CD8-positive, alpha-beta memory T cell (primary cell): ENCODE measurements around the gene TXNIP. TPM values are rescaled to one million over a fixed set of nuclear protein-coding genes. Genes with fewer than 3 reads are reported as not detected.

Experiments used
- CTCF ChIA-PET: fragments of 350-600 bp; sonication (Branson Sonifier 250); formaldehyde crosslinking; loops from one replicate; lab custom pipeline; 2021; ENCODE audit warnings: antibody characterized with exemption; lab: Charles Lee
- POLR2A ChIA-PET: fragments of 350-600 bp; sonication (Branson Sonifier 250); formaldehyde crosslinking; loops from one replicate; lab custom pipeline; 2021; ENCODE audit warnings: antibody characterized with exemption; lab: Charles Lee
- DNase-seq, 5 donors: peaks; one replicate each; pipeline versions ENCODE4 v3.0.0 to v3.0.0-alpha.2; 2020 to 2022; ENCODE audit warnings: mixed read lengths in 1 of 5
- H3K27ac ChIP-seq: one replicate; pipeline ENCODE4 v1.7.0; 2013; ENCODE audit warnings: low read depth, mild to moderate bottlenecking, low read length, moderate library complexity
- H3K27me3 ChIP-seq: 2 replicates; pipeline ENCODE4 v1.7.0; 2013; ENCODE audit warnings: low read length, mild to moderate bottlenecking; ENCODE audit not compliant: insufficient read depth, poor library complexity, severe bottlenecking
- H3K36me3 ChIP-seq: 2 replicates; pipeline ENCODE4 v1.7.0; 2013; ENCODE audit warnings: mild to moderate bottlenecking, low read length, moderate library complexity; ENCODE audit not compliant: insufficient read depth
- H3K4me1 ChIP-seq: 2 replicates; pipeline ENCODE4 v1.7.0; 2013; ENCODE audit warnings: mild to moderate bottlenecking, low read length, moderate library complexity; ENCODE audit not compliant: insufficient read depth
- H3K4me3 ChIP-seq: 2 replicates; pipeline ENCODE4 v1.7.0; 2013; ENCODE audit warnings: mild to moderate bottlenecking, low read length
- H3K9me3 ChIP-seq: 2 replicates; pipeline ENCODE4 v1.7.0; 2013; ENCODE audit warnings: mild to moderate bottlenecking, low read length
- H3K27ac Mint-ChIP-seq, 8 donors: one replicate each; pipeline ENCODE4 v1.8.0; 2020 to 2021; ENCODE audit warnings: mixed read lengths in 8 of 8, mild to moderate bottlenecking in 6 of 8, inconsistent platforms in 3 of 8, moderate library complexity in 3 of 8
- H3K27me3 Mint-ChIP-seq, 2 donors: one replicate each; pipeline ENCODE4 v1.8.0; 2020 to 2021; ENCODE audit warnings: mixed read lengths in 2 of 2, mild to moderate bottlenecking in 1 of 2, moderate library complexity in 1 of 2
- H3K36me3 Mint-ChIP-seq, 3 donors: one replicate each; pipeline ENCODE4 v1.8.0; 2020 to 2021; ENCODE audit warnings: mixed read lengths in 3 of 3, inconsistent platforms in 1 of 3, mild to moderate bottlenecking in 1 of 3
- H3K4me1 Mint-ChIP-seq, 3 donors: one replicate each; pipeline ENCODE4 v1.8.0; 2020 to 2021; ENCODE audit warnings: mixed read lengths in 3 of 3, inconsistent platforms in 1 of 3, mild to moderate bottlenecking in 1 of 3
- H3K4me3 Mint-ChIP-seq, 7 donors: one replicate each; pipeline ENCODE4 v1.8.0; 2020 to 2021; ENCODE audit warnings: mixed read lengths in 7 of 7, mild to moderate bottlenecking in 6 of 7, moderate library complexity in 4 of 7, inconsistent platforms in 2 of 7
- H3K9me3 Mint-ChIP-seq, 5 donors: one replicate each; pipeline ENCODE4 v1.8.0; 2020 to 2022; ENCODE audit warnings: mixed read lengths in 5 of 5, mild to moderate bottlenecking in 3 of 5, moderate library complexity in 2 of 5, inconsistent platforms in 1 of 5
- polyA plus RNA-seq: library from polyadenylated mRNA; unstranded; fragments of 300-500 nt; fragmentation: Illumina TruSeq; gene quantifications from one replicate; pipeline ENCODE4 v1.2.3, GENCODE V29; 2021
- total RNA-seq, 2 experiments: library from RNA; stranded (reverse); gene quantifications; one replicate each; pipeline ENCODE4 v1.2.3, GENCODE V29; 2021

TXNIP gene
- total and polyA plus RNA-seq, 3 experiments from 2014 or later: 167 to 4,579 (median 170) TPM

GRCh38 chr1:145947551-145947950, 48.8 kb downstream of the TXNIP start:
- no peak overlapping the region for H3K4me3 Mint-ChIP-seq
- no peaks in the 10 kb centered on the region for H3K9me3 Mint-ChIP-seq
- H3K36me3 Mint-ChIP-seq: peaks cover 0 to 66% (median 13%) of the 10 kb centered on the region in 3 donors
- H3K4me1 ChIP-seq: peaks cover 13% of the 10 kb centered on the region
- H3K36me3 ChIP-seq: peaks cover 18% of the 10 kb centered on the region
- POLR2A ChIA-PET: no interaction called here
- peaks cover 38 to 63% (median 59%) of the 10 kb centered on the region in 3 donors for H3K4me1 Mint-ChIP-seq
- no peaks in the 10 kb centered on the region for H3K27me3 ChIP-seq
- H3K27ac Mint-ChIP-seq: peak overlapping the region in 2 of 8 donors; percentile 0 to 52
- no peak overlapping the region for H3K4me3 ChIP-seq
- CTCF ChIA-PET: no interaction called here
- H3K27ac ChIP-seq: no peak overlapping the region
- no peak for DNase-seq
- H3K9me3 ChIP-seq: no peaks in the 10 kb centered on the region
- H3K27me3 Mint-ChIP-seq: no peaks in the 10 kb centered on the region

GRCh38 chr1:145946477-145946986, 49.8 kb downstream of the TXNIP start:
- POLR2A ChIA-PET: no interaction called here
- Histone ChIP-seq H3K36me3 (peaks cover 23% of the 10 kb centered on the region), H3K27ac (no peak overlapping the region), H3K27me3 (no peaks in the 10 kb centered on the region), H3K4me1 (peaks cover 13% of the 10 kb centered on the region), H3K4me3 (no peak overlapping the region), H3K9me3 (no peaks in the 10 kb centered on the region)
- CTCF ChIA-PET: interaction anchor here (1.5 kb wide), 1 partner anchor 12 kb away, joined by 4 read pairs; the partner anchor contains the start of gene LIX1L
- Mint-ChIP-seq H3K9me3 (no peaks in the 10 kb centered on the region), H3K27ac (peak overlapping the region in 1 of 8 donors; percentile 0), H3K36me3 (peaks cover 0 to 67% (median 15%) of the 10 kb centered on the region in 3 donors), H3K27me3 (no peaks in the 10 kb centered on the region), H3K4me1 (peaks cover 29 to 58% (median 52%) of the 10 kb centered on the region in 3 donors), H3K4me3 (no peak overlapping the region)
- no peak for DNase-seq

- H3K4me1 Mint-ChIP-seq: peaks cover 14 to 40% (median 33%) of the 10 kb centered on the region in 3 donors
- CTCF ChIA-PET: interaction anchor here (0.7 to 1.3 kb wide), 5 partner anchors 13 to 99 kb away, joined by 3 to 5 read pairs (median 3); partner anchors contain the start of genes ITGA10, LIX1L and NUDT17
- no peak overlapping the region for H3K4me3 ChIP-seq
- H3K9me3 ChIP-seq: no peaks in the 10 kb centered on the region
- peaks cover 23% of the 10 kb centered on the region for H3K36me3 ChIP-seq
- no peak overlapping the region for H3K27ac ChIP-seq
- POLR2A ChIA-PET: interaction anchor here (0.9 kb wide), 1 partner anchor 99 kb away, joined by 3 read pairs; the partner anchor contains the start of gene NUDT17
- H3K9me3 Mint-ChIP-seq: no peaks in the 10 kb centered on the region
- no peaks in the 10 kb centered on the region for H3K27me3 Mint-ChIP-seq
- no peaks in the 10 kb centered on the region for H3K27me3 ChIP-seq
- H3K36me3 Mint-ChIP-seq: peaks cover 0 to 68% (median 12%) of the 10 kb centered on the region in 3 donors
- DNase-seq: no peak
- no peak overlapping the region for H3K4me3 Mint-ChIP-seq
- no peaks in the 10 kb centered on the region for H3K4me1 ChIP-seq
- H3K27ac Mint-ChIP-seq: peak overlapping the region in 3 of 8 donors; percentile 24 to 69 (median 38)
These were observed 51.8 kb downstream of the TXNIP start for GRCh38 chr1:145944532-145944931.

- Mint-ChIP-seq H3K36me3 (peaks cover 0 to 64% (median 12%) of the 10 kb centered on the region in 3 donors), H3K27ac (peak overlapping the region in 4 of 8 donors; percentile 10 to 58 (median 36)), H3K27me3 (no peaks in the 10 kb centered on the region), H3K9me3 (no peaks in the 10 kb centered on the region), H3K4me3 (no peak overlapping the region), H3K4me1 (peaks cover 4 to 23% (median 19%) of the 10 kb centered on the region in 3 donors)
- Histone ChIP-seq H3K36me3 (peaks cover 23% of the 10 kb centered on the region), H3K27me3 (no peaks in the 10 kb centered on the region), H3K9me3 (no peaks in the 10 kb centered on the region), H3K4me1 (no peaks in the 10 kb centered on the region), H3K27ac (no peak overlapping the region), H3K4me3 (no peak overlapping the region)
- POLR2A ChIA-PET: no interaction called here
- DNase-seq: no peak
- CTCF ChIA-PET: interaction anchor here (1.4 kb wide), 1 partner anchor 35 kb away, joined by 5 read pairs; no protein-coding TSS in a partner anchor
These were observed 53.5 kb downstream of the TXNIP start for GRCh38 chr1:145942871-145943270.

Other genes with a start within 250 kb of the TXNIP start
- 10 to 100 TPM; 16.9 to 17.8 TPM for gene RNF115, start 172.5 kb downstream of the TXNIP start, total RNA-seq
- 9.1 TPM for gene RNF115, start 172.5 kb downstream of the TXNIP start, polyA plus RNA-seq
- gene POLR3C, start 172.4 kb downstream of the TXNIP start, total RNA-seq: 10 to 100 TPM; 53.1 to 54.1 TPM
- gene POLR3C, start 172.4 kb downstream of the TXNIP start, polyA plus RNA-seq: 47.5 TPM
- gene NUDT17, start 150.9 kb downstream of the TXNIP start, total RNA-seq: 1 to 10 TPM; 1.6 to 2.2 TPM
- 2.8 TPM for gene NUDT17, start 150.9 kb downstream of the TXNIP start, polyA plus RNA-seq
- gene PIAS3, start 137.5 kb downstream of the TXNIP start, total RNA-seq: 10 to 100 TPM; 16.7 to 18.3 TPM
- gene PIAS3, start 137.5 kb downstream of the TXNIP start, polyA plus RNA-seq: 21.2 TPM
- 1 to 10 TPM in 1 of 2 experiments, under 1 TPM in 1; 0.80 to 1.0 TPM for gene ANKRD35, start 110.7 kb downstream of the TXNIP start, total RNA-seq
- 1.3 TPM for gene ANKRD35, start 110.7 kb downstream of the TXNIP start, polyA plus RNA-seq
- gene ITGA10, start 86.5 kb downstream of the TXNIP start, total RNA-seq: 1 to 10 TPM; 2.2 to 3.4 TPM
- not detected for gene ITGA10, start 86.5 kb downstream of the TXNIP start, polyA plus RNA-seq
- 10 to 100 TPM; 42.0 to 43.1 TPM for gene PEX11B, start 77.9 kb downstream of the TXNIP start, total RNA-seq
- gene PEX11B, start 77.9 kb downstream of the TXNIP start, polyA plus RNA-seq: 46.9 TPM
- 100 to 1,000 TPM; 387 to 397 TPM for gene RBM8A, start 69.1 kb downstream of the TXNIP start, total RNA-seq
- 192 TPM for gene RBM8A, start 69.1 kb downstream of the TXNIP start, polyA plus RNA-seq
- 10 to 100 TPM; 41.8 to 42.6 TPM for gene LIX1L, start 38.6 kb downstream of the TXNIP start, total RNA-seq
- 33.5 TPM for gene LIX1L, start 38.6 kb downstream of the TXNIP start, polyA plus RNA-seq
- 1 to 10 TPM; 6.9 to 8.7 TPM for gene ANKRD34A, start 32.0 kb downstream of the TXNIP start, total RNA-seq
- 0.97 TPM for gene ANKRD34A, start 32.0 kb downstream of the TXNIP start, polyA plus RNA-seq
- 10 to 100 TPM; 21.6 to 22.8 TPM for gene POLR3GL, start 31.9 kb downstream of the TXNIP start, total RNA-seq
- 103 TPM for gene POLR3GL, start 31.9 kb downstream of the TXNIP start, polyA plus RNA-seq
- not detected for gene HJV, start 25.2 kb upstream of the TXNIP start, total RNA-seq
- gene HJV, start 25.2 kb upstream of the TXNIP start, polyA plus RNA-seq: not detected
- gene NBPF10, start 148.2 kb upstream of the TXNIP start, total RNA-seq: under 1 TPM; 0.85 to 0.89 TPM
- gene NBPF10, start 148.2 kb upstream of the TXNIP start, polyA plus RNA-seq: 0.12 TPM
- gene NOTCH2NLA, start 232.4 kb upstream of the TXNIP start, total RNA-seq: 10 to 100 TPM; 18.6 to 19.6 TPM
- 10.8 TPM for gene NOTCH2NLA, start 232.4 kb upstream of the TXNIP start, polyA plus RNA-seq